Peyer's patch (tissue), 4 donors: Measurements from ENCODE around the gene MCF2L.

Experiments
- CTCF ChIP-seq, 6 experiments: fragments of 450-650 bp in 4 of 6; fragments of 200-600 bp in 2 of 6; sonication (generic) in 1 of 6; IDR thresholded peaks; one replicate each; pipeline ENCODE4 v1.5.1; 2017 to 2019; ENCODE audit warnings: antibody characterized with exemption in 6 of 6, mild to moderate bottlenecking in 3 of 6, moderate library complexity in 1 of 6
- POLR2A ChIP-seq, 2 donors: fragments of 450-650 bp; IDR thresholded peaks; one replicate each; pipeline ENCODE4 v1.5.1; 2017; ENCODE audit warnings: antibody characterized with exemption in 2 of 2, mild to moderate bottlenecking in 2 of 2, moderate library complexity in 2 of 2

GRCh38 chr13:113018676-113019465, 49.9 kb downstream of the MCF2L start:
- TF ChIP-seq CTCF (IDR thresholded peaks at IDR 0.05) (no peak), POLR2A (IDR thresholded peaks at IDR 0.05) (no peak)
